PC-9 (cell line): Measurements from ENCODE around the gene ADM5. TPM values are rescaled to one million over a fixed set of nuclear protein-coding genes. Genes with fewer than 3 reads are reported as not detected.
"Not testable (repeated sequence)": the region's sequence is repeated elsewhere in the genome, so short reads cannot be mapped to it uniquely, and the experiment has no call there.

Experiments
- BruUV-seq: library from RNA; stranded (reverse); fragments of 400-500 nt; replicated peaks from 2 replicates; lab custom pipeline; 2021; lab: Mats Ljungman, UMichigan
- CTCF ChIA-PET: fragments of 300-600 bp; sonication (Branson Sonifier 250); formaldehyde crosslinking; loops from one replicate; lab custom pipeline; 2022; ENCODE audit warnings: antibody characterized with exemption; lab: Charles Lee
- POLR2A ChIA-PET: fragments of 300-600 bp; sonication (Branson Sonifier 250); formaldehyde crosslinking; loops from one replicate; lab custom pipeline; 2022; ENCODE audit warnings: antibody characterized with exemption; ENCODE audit not compliant: unreplicated experiment; lab: Charles Lee
- DNase-seq, 2 experiments: peaks; one replicate each; pipeline versions ENCODE4 v3.0.0 to v3.0.0-alpha.2; 2015 to 2022; ENCODE audit warnings: mixed read lengths in 1 of 2
- H2AFZ ChIP-seq: fragments of 200-600 bp; sonication (generic); 2 replicates; pipeline ENCODE4 v1.8.1; 2017; ENCODE audit warnings: antibody characterized with exemption
- H3F3A ChIP-seq: fragments of 200-600 bp; sonication (generic); 2 replicates; pipeline ENCODE4 v1.8.1; 2017; ENCODE audit warnings: antibody characterized with exemption, mild to moderate bottlenecking, low read depth; ENCODE audit not compliant: insufficient read depth
- H3K27ac ChIP-seq: fragments of 200-600 bp; sonication (generic); 2 replicates; pipeline ENCODE4 v1.6.1; 2016; ENCODE audit warnings: mixed run types
- H3K27me3 ChIP-seq: fragments of 200-600 bp; sonication (generic); 2 replicates; pipeline ENCODE4 v1.6.1; 2016; ENCODE audit warnings: low read depth, mixed run types; ENCODE audit not compliant: insufficient read depth
- H3K36me3 ChIP-seq: fragments of 200-600 bp; sonication (generic); 2 replicates; pipeline ENCODE4 v1.6.1; 2016; ENCODE audit warnings: low read depth, mixed run types
- H3K4me1 ChIP-seq: fragments of 200-600 bp; sonication (generic); replicated peaks from 2 replicates; pipeline ENCODE4 v1.6.1; 2016; ENCODE audit warnings: mixed run types; ENCODE audit not compliant: insufficient read depth
- H3K4me2 ChIP-seq: fragments of 200-600 bp; sonication (generic); 2 replicates; pipeline ENCODE4 v1.6.1; 2017; ENCODE audit warnings: mixed run types
- H3K4me3 ChIP-seq: fragments of 200-600 bp; sonication (generic); 2 replicates; pipeline ENCODE4 v1.6.1; 2016; ENCODE audit warnings: mixed run types
- H3K79me2 ChIP-seq: fragments of 200-600 bp; sonication (generic); 2 replicates; pipeline ENCODE4 v1.6.1; 2017; ENCODE audit warnings: low read depth, mixed run types
- H3K9me2 ChIP-seq: fragments of 200-600 bp; sonication (generic); 2 replicates; pipeline ENCODE4 v1.8.1; 2017; ENCODE audit warnings: mild to moderate bottlenecking; ENCODE audit not compliant: insufficient read depth
- H3K9me3 ChIP-seq: fragments of 200-600 bp; sonication (generic); 2 replicates; pipeline ENCODE4 v1.8.1; 2016; ENCODE audit warnings: low read depth; ENCODE audit not compliant: insufficient read depth
- H4K20me1 ChIP-seq: fragments of 200-600 bp; sonication (generic); 2 replicates; pipeline ENCODE4 v1.8.1; 2017; ENCODE audit not compliant: insufficient read depth
- EZH2 ChIP-seq: fragments of 200-600 bp; sonication (generic); IDR thresholded peaks from 2 replicates; pipeline ENCODE4 v1.8.0; 2017; ENCODE audit warnings: antibody characterized with exemption, low read depth
- intact Hi-C: fragments of 100-400 bp; cut with micrococcal nuclease; formaldehyde crosslinking; loops from one replicate; pipeline ENCODE4 v1.10.0; 2022; ENCODE audit not compliant: unreplicated experiment
- total RNA-seq: library from RNA; stranded (reverse); gene quantifications from 2 replicates; pipeline ENCODE4 v1.2.3, GENCODE V29; 2021
- TF ChIP-seq, protein P1 (sequence below): fragments of 200-600 bp; sonication (generic); conservative IDR thresholded peaks from 2 replicates; pipeline ENCODE4 v1.6.1; 2017; ENCODE audit warnings: mixed run types, antibody characterized with exemption, mild to moderate bottlenecking, moderate library complexity

The ADM5 gene
- total RNA-seq, 1 experiment from 2014 or later: 14.2 TPM

DNA sequence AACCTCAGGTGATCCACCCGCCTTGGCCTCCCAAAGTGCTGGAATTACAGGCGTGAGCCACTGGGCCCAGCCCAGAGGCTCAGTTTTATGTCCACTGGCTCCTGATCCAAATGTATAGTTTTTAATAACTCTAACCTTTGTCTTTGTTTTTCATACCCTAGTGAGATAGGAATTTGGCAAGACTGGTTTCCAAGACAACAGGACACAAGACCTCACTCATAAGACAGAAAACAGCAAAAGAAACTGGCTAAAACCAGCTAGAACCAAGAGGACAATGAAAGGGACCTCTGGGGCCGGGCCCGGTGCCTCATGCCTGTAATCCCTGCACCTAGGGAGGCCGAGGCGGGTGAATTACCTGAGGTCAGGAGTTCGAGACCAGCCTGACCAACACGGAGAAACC lies 29.1 kb downstream of the ADM5 start:
- no peaks in the 10 kb centered on the region for H3K79me2 ChIP-seq
- no TSS peak for BruUV-seq
- peak overlapping the region; percentile 9; the same call in 1 of the 2 replicates for H3K4me2 ChIP-seq
- TF ChIP-seq EZH2: no peak
- TF ChIP-seq, protein P1, sequence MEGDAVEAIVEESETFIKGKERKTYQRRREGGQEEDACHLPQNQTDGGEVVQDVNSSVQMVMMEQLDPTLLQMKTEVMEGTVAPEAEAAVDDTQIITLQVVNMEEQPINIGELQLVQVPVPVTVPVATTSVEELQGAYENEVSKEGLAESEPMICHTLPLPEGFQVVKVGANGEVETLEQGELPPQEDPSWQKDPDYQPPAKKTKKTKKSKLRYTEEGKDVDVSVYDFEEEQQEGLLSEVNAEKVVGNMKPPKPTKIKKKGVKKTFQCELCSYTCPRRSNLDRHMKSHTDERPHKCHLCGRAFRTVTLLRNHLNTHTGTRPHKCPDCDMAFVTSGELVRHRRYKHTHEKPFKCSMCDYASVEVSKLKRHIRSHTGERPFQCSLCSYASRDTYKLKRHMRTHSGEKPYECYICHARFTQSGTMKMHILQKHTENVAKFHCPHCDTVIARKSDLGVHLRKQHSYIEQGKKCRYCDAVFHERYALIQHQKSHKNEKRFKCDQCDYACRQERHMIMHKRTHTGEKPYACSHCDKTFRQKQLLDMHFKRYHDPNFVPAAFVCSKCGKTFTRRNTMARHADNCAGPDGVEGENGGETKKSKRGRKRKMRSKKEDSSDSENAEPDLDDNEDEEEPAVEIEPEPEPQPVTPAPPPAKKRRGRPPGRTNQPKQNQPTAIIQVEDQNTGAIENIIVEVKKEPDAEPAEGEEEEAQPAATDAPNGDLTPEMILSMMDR: no peak
- DNase-seq: no peak
- H3F3A ChIP-seq: peaks cover 6% of the 10 kb centered on the region
- H3K4me3 ChIP-seq: no peak overlapping the region
- POLR2A ChIA-PET: no interaction called here
- CTCF ChIA-PET: interaction anchor here (0.6 to 1.0 kb wide), 5 partner anchors 12 to 160 kb away, joined by 3 to 10 read pairs (median 3); no protein-coding TSS in a partner anchor
- H3K27me3 ChIP-seq: no peaks in the 10 kb centered on the region
- no peaks in the 10 kb centered on the region for H3K36me3 ChIP-seq
- H2AFZ ChIP-seq: no peak overlapping the region
- peaks cover 13% of the 10 kb centered on the region for H3K4me1 ChIP-seq
- H3K9me2 ChIP-seq: no peaks in the 10 kb centered on the region
- intact Hi-C loops: no loop called here
- no peaks in the 10 kb centered on the region for H3K9me3 ChIP-seq
- H4K20me1 ChIP-seq: no peaks in the 10 kb centered on the region
- no peak overlapping the region for H3K27ac ChIP-seq

DNA sequence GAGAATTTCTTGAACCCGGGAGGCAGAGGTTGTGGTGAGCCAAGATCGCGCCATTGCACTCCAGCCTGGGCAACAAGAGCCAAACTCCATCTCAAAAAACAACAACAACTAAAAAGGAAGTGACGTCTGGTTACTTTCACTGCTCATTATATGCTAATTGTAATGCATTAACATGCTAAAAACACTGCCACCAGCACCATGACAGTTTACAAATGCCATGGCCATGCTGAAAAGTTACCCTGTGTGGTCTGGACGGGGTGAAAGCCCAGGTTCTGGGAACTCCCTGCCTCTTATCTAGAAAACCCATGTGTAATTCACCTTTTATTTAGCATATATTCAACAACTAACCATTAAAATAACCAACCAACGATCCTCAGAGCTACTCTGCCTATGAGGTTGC lies 29.6 kb downstream of the ADM5 start:
- intact Hi-C loops: no loop called here
- Histone ChIP-seq H3K4me2 (no peak overlapping the region), H3K9me2 (no peaks in the 10 kb centered on the region), H4K20me1 (no peaks in the 10 kb centered on the region), H2AFZ (no peak overlapping the region), H3K27ac (no peak overlapping the region), H3K27me3 (no peaks in the 10 kb centered on the region), H3K4me3 (no peak overlapping the region), H3K9me3 (no peaks in the 10 kb centered on the region), H3K36me3 (no peaks in the 10 kb centered on the region), H3F3A (peaks cover 6% of the 10 kb centered on the region), H3K4me1 (peaks cover 13% of the 10 kb centered on the region), H3K79me2 (no peaks in the 10 kb centered on the region)
- no peak for DNase-seq
- ChIA-PET CTCF (interaction anchor here (0.6 to 0.7 kb wide), 2 partner anchors 43 to 161 kb away, joined by 3 read pairs; no protein-coding TSS in a partner anchor), POLR2A (no interaction called here)
- no peak for TF ChIP-seq EZH2
- TF ChIP-seq, protein P1: no peak
- no TSS peak for BruUV-seq

DNA sequence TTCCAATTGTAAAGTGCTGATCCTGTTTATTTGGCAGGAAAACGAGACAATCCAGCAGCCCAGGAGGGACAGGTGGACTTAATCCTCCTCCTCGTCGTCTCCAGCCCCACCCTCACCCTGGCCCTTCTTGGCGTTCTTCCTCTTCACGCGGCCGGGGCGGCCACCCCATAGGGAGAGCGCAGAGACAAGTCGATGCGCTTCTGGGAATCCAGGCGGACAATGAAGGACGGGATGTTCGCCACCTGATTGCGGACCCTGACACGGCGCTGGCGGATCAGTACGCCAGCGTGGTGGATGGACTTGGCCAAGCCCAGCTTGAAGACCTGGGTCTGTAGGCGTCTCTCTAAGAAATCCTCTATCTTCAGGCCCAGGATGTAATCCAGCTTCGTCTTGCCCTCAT lies 30.0 kb downstream of the ADM5 start:
- H3K27ac ChIP-seq, H3K79me2 ChIP-seq, H3K36me3 ChIP-seq, H3K9me3 ChIP-seq, BruUV-seq, H3F3A ChIP-seq, H3K4me2 ChIP-seq, intact Hi-C loops, H3K4me3 ChIP-seq, H3K27me3 ChIP-seq, DNase-seq, H2AFZ ChIP-seq, H4K20me1 ChIP-seq, H3K9me2 ChIP-seq: not testable (repeated sequence)
- peaks cover 15% of the 10 kb centered on the region for H3K4me1 ChIP-seq
- ChIA-PET CTCF (interaction anchor here (0.6 kb wide), 2 partner anchors 277 to 618 kb away, joined by 7 to 8 read pairs; no protein-coding TSS in a partner anchor), POLR2A (interaction anchor here (0.6 kb wide), 1 partner anchor 77 kb away, joined by 17 read pairs; the partner anchor contains the start of gene SCAF1)
